WTC11 (cell line): Measurements from ENCODE around the gene SLC30A9.

ENCODE experiments used
- CTCF ChIP-seq: fragments of 200-600 bp; IDR thresholded peaks from 2 replicates; pipeline ENCODE4 v1.8.0; 2022; ENCODE audit warnings: antibody characterized with exemption
- E2F4 ChIP-seq: sonication (generic); formaldehyde crosslinking; IDR thresholded peaks from 2 replicates; pipeline ENCODE4 v1.8.1; 2022; ENCODE audit warnings: low read depth, mild to moderate bottlenecking, moderate library complexity, missing genetic modification reagents, borderline replicate concordance
- E2F5 ChIP-seq: sonication (generic); formaldehyde crosslinking; IDR thresholded peaks from 2 replicates; pipeline ENCODE4 v1.8.1; 2022; ENCODE audit warnings: mild to moderate bottlenecking, moderate library complexity, missing genetic modification reagents
- ELF4 ChIP-seq: sonication (generic); formaldehyde crosslinking; IDR thresholded peaks from 2 replicates; pipeline ENCODE4 v1.8.1; 2022; ENCODE audit warnings: low read depth, mild to moderate bottlenecking, moderate library complexity, missing genetic modification reagents
- GABPB1 ChIP-seq: sonication (generic); formaldehyde crosslinking; IDR thresholded peaks from 2 replicates; pipeline ENCODE4 v1.8.1; 2023; ENCODE audit warnings: mild to moderate bottlenecking, missing genetic modification reagents
- JUN ChIP-seq: sonication (generic); formaldehyde crosslinking; IDR thresholded peaks from 2 replicates; pipeline ENCODE4 v1.8.0; 2023; ENCODE audit warnings: mild to moderate bottlenecking, missing genetic modification reagents
- KAT7 ChIP-seq: sonication (generic); formaldehyde crosslinking; IDR thresholded peaks from 2 replicates; pipeline ENCODE4 v1.8.1; 2023; ENCODE audit warnings: missing genetic modification reagents, mild to moderate bottlenecking, borderline replicate concordance
- MXD4 ChIP-seq: fragments of 250-450 bp; sonication (Bioruptor Pico); IDR thresholded peaks from 2 replicates; pipeline ENCODE4 v1.8.0; 2021; ENCODE audit warnings: mild to moderate bottlenecking, moderate library complexity, borderline replicate concordance
- NR1H2 ChIP-seq: sonication (generic); formaldehyde crosslinking; IDR thresholded peaks from 2 replicates; pipeline ENCODE4 v1.9.0; 2021; ENCODE audit warnings: mild to moderate bottlenecking, moderate library complexity, missing genetic modification reagents
- NR3C1 ChIP-seq: sonication (generic); formaldehyde crosslinking; conservative IDR thresholded peaks from 2 replicates; pipeline ENCODE4 v1.8.1; 2023; ENCODE audit warnings: low read depth, mild to moderate bottlenecking, missing genetic modification reagents
- SOX15 ChIP-seq: fragments of 250-450 bp; sonication (Bioruptor Pico); IDR thresholded peaks from 2 replicates; pipeline ENCODE4 v1.9.0; 2021; ENCODE audit warnings: mild to moderate bottlenecking
- TEAD4 ChIP-seq: sonication (generic); formaldehyde crosslinking; IDR thresholded peaks from 2 replicates; pipeline ENCODE4 v1.8.0; 2022; ENCODE audit warnings: mild to moderate bottlenecking, missing genetic modification reagents
- ZNF138 ChIP-seq: sonication (generic); formaldehyde crosslinking; conservative IDR thresholded peaks from 2 replicates; pipeline ENCODE4 v1.8.1; 2022; ENCODE audit warnings: mild to moderate bottlenecking, moderate library complexity, missing genetic modification reagents

GRCh38 chr4:42018451-42018850 lies 28.1 kb downstream of the SLC30A9 start:
- TF ChIP-seq TEAD4 (CRISPR knock-in tag) = no peak
- TF ChIP-seq CTCF = no peak
- TF ChIP-seq E2F4 = no peak
- no peak for TF ChIP-seq KAT7 (CRISPR knock-in tag)
- TF ChIP-seq SOX15 = no peak
- no peak for TF ChIP-seq GABPB1 (CRISPR knock-in tag)
- no peak for TF ChIP-seq ELF4 (CRISPR knock-in tag)
- TF ChIP-seq MXD4 (CRISPR knock-in tag) = no peak
- TF ChIP-seq NR1H2 = no peak
- TF ChIP-seq JUN (CRISPR knock-in tag) = no peak
- TF ChIP-seq E2F5 (CRISPR knock-in tag) = no peak
- TF ChIP-seq ZNF138 (CRISPR knock-in tag) = no peak
- no peak for TF ChIP-seq NR3C1 (CRISPR knock-in tag)
